WI38 (cell line): ENCODE results near the gene TMCO2.

ENCODE experiments used
- H3K4me3 ChIP-seq: 2 replicates; pipeline ENCODE4 v1.5.1; 2011; ENCODE audit warnings: low read depth, mild to moderate bottlenecking, control low read depth, low read length
- TF ChIP-seq, protein P1 (sequence below): IDR thresholded peaks from 2 replicates; pipeline ENCODE4 v1.5.1; 2012; ENCODE audit warnings: low read depth, mild to moderate bottlenecking, control low read depth, low read length

Gene TMCO2

DNA sequence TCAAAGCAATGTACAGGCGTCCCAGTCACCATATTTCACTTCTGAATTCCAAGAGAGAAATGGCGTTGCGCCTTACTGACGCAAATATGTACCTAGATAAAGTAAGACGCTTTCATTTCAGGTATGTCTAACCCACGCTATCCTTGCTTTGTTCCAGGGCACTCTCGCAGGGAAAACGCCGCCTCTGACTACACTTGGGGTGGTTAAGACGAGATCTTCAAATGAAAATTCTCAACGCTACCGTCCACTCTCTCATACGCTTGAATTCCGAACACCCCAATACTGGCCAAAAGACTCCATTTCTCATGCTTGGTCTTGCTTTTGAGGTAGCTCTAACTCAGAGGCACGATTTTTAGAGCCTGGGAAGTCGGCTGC is 9.6 kb downstream of the TMCO2 start:
- TF ChIP-seq, protein P1, sequence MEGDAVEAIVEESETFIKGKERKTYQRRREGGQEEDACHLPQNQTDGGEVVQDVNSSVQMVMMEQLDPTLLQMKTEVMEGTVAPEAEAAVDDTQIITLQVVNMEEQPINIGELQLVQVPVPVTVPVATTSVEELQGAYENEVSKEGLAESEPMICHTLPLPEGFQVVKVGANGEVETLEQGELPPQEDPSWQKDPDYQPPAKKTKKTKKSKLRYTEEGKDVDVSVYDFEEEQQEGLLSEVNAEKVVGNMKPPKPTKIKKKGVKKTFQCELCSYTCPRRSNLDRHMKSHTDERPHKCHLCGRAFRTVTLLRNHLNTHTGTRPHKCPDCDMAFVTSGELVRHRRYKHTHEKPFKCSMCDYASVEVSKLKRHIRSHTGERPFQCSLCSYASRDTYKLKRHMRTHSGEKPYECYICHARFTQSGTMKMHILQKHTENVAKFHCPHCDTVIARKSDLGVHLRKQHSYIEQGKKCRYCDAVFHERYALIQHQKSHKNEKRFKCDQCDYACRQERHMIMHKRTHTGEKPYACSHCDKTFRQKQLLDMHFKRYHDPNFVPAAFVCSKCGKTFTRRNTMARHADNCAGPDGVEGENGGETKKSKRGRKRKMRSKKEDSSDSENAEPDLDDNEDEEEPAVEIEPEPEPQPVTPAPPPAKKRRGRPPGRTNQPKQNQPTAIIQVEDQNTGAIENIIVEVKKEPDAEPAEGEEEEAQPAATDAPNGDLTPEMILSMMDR = no peak

DNA sequence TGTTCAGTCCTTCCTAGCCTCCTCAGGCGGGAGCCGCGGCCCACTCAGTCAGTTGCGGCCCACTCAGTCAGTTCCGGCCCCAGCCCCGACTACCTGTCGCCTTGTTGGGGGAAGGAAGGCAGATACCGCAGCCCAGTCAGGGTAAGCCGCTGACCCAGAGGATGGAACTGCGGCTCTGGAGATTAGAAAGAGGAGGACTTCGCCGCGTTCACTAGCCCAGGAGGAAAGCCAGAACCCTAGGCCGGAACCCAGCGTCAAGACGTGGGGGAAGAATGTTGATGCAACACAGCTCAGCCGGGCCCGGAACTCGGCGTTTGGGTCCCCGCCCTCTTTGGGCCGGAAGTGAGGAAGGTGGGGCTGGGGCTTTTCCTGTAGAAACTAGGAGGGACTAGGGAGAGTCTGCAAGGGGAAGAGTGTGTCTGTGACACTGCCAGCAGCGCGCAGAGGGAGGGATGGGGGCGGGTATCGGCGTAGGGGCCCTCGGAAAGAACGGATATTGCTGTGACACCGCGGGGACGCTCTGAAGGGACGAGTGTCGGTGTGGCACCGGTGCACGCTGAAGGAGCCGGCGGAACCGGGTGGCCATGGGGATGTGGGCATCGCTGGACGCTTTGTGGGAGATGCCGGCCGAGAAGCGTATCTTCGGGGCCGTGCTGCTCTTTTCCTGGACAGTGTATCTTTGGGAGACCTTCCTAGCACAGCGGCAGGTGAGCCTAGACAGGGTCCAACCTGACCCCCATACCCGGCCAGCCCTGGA is 10.1 kb downstream of the TMCO2 start, which contains the start of gene ZMPSTE24:
Gene ZMPSTE24, plus strand, starts transcription at position 549 of the 757 bp plus-strand sequence. Its CDS starts 36 bp downstream, at position 585.
- H3K4me3 ChIP-seq = peak within 1 kb of the TSS; percentile 73
- TF ChIP-seq, protein P1 = no peak

More for the DNA sequence above, 9.6 kb downstream of the TMCO2 start:
- H3K4me3 ChIP-seq = peak overlapping the region; percentile 73

DNA sequence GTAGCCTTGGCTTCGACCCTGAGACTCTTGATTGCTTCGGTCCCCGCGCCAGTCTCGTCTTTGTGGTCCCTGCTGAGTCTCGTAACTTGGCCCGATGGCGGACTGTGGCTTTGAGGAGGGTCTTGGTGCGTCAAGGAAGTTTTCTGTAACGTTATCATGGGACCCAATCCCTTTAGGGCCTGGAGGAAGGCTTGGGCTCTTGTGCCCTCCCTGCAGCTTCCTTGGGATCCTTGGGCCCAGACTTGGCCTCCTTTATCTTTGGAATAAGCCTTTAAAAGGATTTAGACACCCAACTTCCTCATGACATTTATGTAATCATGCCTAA is 10.7 kb downstream of the TMCO2 start:
- peak overlapping the region; percentile 73 for H3K4me3 ChIP-seq
- TF ChIP-seq, protein P1 = no peak

DNA sequence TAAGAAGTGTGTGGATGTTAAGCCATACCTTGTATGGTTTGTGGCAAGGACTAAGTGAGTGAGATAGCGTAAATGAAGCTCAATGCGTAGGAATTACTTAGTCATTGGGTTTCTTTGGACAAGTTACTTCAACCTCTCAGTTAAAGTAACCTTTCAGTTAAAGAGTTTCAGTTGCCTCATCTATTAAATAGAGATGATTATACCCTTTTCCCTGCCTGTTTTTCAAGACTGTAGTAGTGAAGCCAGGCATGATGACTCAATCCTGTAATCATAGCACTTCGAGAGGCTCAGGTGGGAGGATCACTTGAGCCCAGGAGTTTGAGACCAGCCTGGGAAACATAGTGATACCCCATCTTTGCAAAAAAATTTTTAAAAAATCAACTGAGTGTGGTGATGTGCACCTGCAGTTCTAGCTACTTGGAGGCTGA is 16.6 kb downstream of the TMCO2 start:
- TF ChIP-seq, protein P1 = no peak
- no peak overlapping the region for H3K4me3 ChIP-seq

DNA sequence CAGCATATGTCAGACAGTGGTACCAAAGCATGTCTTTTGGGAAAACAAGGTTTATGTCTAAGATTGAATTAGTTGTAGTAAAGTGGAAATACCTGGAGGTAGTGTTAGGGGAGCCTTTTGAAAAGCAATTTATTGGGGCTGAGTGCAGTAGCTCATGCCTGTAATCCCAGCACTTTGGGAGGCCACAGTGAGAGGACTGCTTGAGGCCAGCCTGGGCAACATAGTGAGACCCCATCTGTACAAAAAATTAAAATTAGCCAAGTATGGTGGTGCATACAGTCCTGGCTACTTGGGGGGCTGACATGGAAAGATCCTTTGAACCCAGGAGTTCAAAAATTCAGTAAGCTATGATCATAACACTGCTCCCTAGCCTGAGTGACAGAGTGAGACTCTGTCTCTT is 17.6 kb downstream of the TMCO2 start:
- H3K4me3 ChIP-seq = no peak overlapping the region
- TF ChIP-seq, protein P1 = no peak

DNA sequence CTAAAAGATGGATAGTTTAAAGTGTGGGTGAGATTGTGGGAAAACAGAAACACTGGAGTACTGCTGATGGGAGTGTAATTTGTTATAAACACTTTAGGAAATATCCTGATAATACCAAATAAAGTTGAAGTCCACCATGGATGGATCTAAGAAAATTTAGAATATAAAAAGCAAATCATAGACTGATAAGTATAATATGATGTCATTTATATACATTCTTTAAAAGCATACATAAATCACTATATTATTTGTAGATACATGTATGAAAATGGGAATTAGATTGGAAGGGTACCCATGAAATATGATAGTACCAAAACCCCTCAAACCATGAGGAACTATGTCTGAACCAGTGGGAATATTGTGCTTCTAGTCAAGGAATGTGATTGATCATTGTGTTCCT is 18.2 kb downstream of the TMCO2 start:
- TF ChIP-seq, protein P1 = no peak
- H3K4me3 ChIP-seq = no peak overlapping the region

DNA sequence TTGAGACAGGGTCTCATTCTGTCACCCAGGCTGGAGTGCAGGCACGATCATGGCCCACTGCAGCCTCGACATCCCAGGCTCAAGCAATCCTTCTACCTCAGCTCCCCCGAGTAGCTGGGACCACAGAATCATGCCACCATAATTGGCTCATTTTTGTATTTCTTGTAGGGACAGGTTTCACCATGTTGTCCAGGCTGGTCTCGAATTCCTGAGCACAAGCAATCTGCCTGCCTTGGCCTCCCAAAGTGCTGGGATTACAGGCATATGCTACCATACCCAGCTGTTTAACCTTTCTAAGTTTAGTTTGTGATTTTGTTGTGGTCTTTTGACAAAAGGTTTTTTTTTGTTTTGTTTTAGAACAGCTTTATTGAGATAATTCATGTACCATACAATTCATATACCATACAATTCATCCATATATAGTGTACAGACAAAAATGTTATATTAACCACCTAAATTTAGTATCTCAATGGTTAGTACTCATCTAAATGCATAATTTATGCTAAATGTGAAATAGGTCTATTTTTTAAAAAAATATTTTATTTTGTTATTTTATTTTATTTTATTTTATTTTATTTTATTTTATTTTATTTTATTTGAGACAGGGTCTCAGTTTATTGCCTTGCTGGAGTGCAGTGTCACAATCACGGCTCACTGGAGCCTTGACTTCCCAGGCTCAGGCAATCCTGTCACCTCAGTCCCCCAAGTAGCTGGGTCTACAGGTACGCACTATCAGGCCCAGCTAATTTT is 19.2 kb downstream of the TMCO2 start:
- TF ChIP-seq, protein P1 = no peak
- H3K4me3 ChIP-seq = no peak overlapping the region
